HG02943 (cell line): ENCODE results near the gene PRKCA.

ENCODE experiments used
- ATAC-seq: cut with Tn5 transposase; IDR thresholded peaks from one replicate; pipeline ENCODE4 v1.9.1; 2021; ENCODE audit warnings: mild to moderate bottlenecking, low read depth, moderate library complexity; ENCODE audit not compliant: unreplicated experiment

PRKCA gene

DNA sequence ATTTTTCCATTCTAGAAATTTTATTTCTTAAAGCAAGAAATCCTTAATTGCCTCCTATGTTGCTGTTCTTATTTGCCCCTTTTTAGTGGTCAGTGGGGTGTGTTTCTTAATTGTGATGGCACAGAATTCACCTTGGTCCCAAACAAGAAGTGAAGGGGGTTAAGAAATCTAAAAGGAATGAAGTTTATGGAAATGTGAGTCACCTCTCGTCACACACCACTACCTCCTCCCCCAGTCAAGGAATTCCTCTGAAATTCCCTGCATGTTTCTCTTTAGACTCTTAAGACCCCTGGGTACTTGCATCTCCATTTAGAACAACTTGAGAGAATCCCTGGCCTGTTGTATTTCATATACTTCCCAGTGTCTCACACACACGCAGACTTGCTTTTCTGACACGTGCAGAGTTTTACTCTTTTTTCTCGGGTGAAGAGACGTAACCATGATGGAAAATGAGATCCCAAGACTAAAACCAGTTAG lies 247.4 kb downstream of the PRKCA start:
- ATAC-seq: no peak

- no peak for ATAC-seq
Observed at GRCh38 chr17:66551839-66552238, 249.4 kb downstream of the PRKCA start.

GRCh38 chr17:66552371-66552770 lies 250.0 kb downstream of the PRKCA start:
- no peak for ATAC-seq

DNA sequence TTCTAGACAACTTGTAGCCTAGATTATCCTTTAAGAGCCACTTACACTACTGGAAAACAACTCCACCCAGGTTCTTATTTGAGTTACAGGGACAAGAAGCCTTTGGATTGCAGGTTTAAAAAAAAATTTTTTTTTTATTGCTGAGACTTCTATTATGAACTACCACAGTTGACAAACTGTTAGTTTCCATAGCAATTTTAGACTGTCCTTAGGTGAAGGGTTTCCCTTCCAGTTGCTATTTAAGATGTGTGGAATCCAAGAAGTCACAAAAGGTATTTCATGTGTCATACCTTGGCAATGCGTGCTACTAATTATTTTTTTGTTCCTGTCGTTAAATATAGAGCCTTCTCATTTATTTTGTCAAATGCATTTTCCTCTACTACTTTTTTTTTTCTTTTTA lies 253.2 kb downstream of the PRKCA start:
- ATAC-seq: no peak

DNA sequence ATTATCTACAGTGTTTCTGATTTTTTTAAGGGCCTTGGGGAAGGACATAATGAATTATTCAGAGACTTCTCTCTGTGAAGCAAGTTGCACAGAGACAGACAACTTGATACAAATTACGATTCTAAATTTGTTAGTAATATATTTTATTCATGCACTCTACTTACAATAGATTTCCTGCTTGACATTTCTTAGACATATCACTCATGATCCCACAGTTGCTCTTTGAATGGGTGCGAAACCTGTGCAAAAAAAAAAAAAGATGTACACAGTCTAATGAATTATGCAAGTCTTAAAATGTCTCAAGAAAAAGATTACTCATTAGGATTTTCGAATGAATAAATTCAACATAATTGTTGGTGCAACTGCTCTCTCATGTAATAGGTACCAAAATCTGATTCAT lies 254.8 kb downstream of the PRKCA start:
- no peak for ATAC-seq

DNA sequence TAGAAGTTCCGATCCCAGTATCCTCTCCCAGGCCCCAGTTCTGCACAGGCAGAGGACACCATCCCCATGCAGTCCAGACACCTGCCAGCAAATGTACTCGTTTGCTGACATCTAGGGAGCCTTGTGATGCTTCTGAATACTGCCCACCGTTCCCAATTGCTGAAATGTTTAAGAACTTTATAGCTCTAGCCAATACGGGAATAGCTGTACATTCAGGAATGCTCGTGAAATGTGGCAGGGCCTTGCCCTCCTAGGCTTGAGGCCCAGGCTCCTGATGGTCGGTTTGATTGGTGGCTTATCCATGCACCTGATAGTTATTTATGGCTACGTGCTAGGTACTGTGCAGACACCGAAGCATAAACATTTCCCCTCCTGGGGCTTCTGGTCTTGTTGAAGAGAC lies 255.5 kb downstream of the PRKCA start:
- ATAC-seq: no peak

DNA sequence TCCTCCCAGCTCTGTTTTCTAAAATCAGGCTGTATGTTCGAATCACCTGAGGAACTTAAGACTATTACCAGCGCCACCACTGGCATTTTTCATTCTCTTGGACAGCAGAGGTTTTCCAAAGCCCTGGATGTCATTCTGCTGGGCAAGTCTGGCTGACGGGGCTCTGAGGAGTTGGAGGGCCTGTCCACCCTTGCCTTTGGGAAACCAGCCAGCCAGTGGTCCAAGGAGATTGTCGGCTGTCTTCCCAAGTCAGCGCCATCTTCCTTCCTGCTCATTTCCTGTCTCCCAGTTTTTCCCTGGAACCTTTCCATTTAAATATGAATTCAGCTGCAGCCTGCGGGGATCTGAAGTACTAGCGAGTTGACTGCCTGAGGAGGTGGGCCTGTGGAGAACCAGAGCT lies 258.3 kb downstream of the PRKCA start:
- no peak for ATAC-seq

DNA sequence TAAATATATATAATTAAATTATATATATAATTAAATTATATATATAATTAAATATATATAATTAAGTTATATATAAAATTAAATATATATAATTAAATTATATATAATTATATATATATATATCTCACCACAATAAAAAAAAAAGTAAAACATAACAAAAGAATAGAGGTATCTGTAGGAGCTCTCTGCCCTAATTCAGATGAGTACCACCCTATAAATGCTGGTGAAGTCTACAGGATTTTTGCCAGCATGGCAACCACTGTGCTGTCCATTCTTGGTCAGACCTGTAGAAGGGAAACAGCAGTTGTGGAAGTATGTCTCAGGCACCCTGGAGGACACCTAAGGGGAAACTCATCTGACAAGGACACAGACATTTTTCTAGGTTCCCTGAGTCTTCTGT lies 259.7 kb downstream of the PRKCA start:
- ATAC-seq: no peak

DNA sequence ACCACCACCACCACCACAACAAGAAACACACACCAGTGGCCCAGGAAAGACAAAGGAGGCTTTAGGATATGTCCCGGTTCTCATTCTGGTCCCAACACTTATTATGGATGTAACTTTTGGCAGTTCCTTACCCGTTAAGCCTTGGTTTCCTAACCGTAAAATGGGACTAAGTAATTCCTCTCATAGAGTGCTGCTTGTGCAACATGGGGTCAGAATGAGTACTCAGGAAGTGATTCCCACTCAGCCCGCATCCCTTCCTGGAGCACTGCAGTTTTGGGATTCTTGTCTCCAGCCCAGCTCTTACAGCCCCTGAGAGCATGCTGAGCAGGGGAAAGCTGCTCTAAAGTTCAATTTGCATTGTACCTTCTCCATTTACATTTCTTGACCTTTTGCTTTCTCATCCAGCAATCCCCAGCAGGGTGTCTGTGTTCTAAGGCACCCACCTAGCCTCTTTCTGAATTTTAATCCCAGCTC lies 262.6 kb downstream of the PRKCA start:
- ATAC-seq: no peak

DNA sequence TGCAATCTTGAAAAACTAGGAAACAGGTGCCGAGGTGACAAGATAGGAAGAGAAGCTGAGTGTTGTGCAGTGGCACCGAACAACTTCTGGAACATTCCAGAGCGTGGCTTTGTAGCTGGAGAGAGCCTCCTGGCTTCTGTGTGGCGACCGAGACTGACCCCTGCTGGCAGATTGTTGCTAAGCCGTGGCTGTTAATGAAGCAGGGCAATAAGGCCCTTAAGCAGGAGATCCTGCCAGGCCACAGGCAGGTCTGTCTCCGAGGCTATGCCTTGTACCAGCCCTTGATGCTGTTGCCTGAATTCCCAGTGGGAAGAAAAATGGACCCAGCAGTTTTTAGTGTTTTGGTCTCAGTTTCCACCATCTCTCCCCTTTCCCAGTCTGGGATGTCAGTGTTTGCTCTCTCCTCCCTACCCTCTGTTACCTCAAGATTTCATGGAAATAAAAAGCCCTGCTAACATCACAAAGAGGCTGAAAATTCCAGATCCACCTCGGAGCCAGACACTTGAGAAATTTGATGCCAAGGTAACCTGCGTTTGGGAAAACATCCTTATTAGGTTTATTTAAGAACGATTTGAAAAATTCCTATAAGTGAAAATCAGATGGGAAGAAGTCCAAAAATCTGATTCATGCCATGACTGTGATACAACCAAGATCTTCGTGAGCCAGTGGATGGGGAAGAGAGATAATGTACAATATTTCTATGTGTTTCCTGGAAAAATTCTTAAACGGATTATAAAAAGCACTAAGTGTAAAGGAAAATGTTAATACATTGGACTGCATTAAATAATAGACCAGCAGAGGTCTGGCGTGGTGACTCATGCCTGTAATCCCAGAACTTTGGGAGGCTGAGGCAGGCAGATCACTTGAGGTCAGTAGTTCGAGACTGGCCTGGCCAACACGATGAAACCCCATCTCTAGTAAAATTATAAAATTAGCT lies 265.1 kb downstream of the PRKCA start:
- peak; percentile 76 for ATAC-seq

GRCh38 chr17:66569572-66569971 lies 267.2 kb downstream of the PRKCA start:
- ATAC-seq: no peak

DNA sequence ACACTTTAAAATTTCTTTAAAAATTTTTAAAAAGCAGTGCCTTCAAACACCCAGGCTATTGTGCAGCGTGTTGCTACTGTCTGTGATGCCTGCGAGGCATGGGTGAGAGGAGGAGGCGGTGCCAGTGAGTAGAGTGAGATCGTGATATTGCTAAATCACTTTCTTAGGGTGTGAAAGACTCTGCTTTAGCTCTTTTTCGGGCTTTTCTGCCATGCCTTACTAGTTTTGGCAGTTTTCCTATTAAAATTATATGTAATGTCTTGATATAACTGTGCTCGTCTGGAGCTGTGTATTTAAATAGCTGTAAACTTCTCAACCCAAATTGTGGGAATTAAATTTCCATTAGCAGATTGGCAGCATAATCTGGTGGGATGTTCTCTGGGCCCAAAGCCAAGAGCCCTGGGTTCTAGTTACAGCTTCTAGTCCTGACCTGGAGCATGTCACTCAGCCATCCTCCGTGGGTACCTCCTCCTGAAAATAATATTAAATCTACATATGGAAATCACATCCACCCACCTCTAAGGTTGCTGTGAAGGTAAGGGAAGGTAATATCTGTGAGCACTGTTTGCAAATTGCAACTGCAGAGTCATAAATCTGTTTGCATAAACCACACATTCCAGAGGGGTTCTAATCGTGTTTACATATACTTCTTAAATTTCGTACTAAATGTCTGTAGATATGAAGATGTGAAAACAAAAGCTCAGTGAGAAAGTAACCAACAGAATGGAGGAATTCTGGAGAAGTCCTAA lies 268.2 kb downstream of the PRKCA start:
- no peak for ATAC-seq

DNA sequence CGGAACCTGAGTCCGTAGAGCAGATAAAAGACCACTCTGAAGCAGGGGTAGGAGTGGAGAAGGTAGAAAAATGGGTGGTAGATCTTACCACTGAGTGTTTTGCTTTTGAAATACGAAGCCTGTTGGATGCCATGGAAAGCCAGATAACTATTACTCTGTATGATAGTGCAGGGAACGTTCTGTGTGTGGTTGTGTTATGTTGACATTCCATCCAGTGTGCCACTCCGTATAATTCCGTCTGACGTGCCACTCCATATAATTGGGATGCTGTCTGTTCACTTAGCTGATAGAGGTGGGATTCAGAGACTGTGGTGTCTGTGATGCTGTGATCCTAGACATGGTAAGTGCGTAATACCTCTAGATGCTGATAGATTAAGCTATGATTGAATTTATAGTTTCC lies 269.3 kb downstream of the PRKCA start:
- ATAC-seq: no peak

DNA sequence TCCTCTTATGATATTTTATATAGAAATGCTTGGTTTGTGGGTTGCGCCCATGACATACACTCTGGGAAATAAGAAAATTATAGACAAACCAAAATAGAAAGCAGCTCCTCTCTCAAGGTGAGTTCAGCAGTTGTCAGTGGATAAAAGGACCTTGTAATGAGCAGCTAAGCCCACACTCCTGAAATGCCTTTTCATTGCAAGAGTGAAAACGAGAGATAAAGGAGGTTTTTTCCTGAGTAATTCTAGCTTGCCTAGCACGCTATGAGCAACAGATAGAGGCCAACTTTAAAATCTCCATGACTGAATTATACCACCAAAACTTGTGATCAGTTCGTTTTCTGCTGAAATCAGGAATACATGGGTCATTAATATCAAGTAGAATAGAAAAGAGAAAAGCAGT lies 270.7 kb downstream of the PRKCA start:
- no peak for ATAC-seq

- no peak for ATAC-seq
Observed at GRCh38 chr17:66574123-66574522, 271.7 kb downstream of the PRKCA start.

DNA sequence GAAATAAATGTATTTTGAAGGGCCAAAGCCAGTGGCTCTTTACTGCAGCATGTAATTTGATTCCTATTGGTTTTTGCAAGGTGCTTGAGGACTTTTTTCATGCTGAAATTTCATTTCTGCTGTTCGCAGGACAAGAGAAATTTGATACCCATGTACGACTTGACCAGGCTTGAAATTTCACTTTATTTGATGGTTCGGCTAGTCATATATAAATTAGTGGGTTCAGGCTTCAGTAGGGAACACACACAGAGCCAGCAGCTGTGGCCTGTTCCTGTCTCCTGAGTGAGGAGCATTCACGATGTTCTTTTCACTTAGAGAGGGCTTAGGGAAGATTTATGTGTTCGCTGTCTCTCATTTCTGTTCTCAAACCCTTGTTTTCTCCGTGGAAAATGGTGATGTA lies 274.1 kb downstream of the PRKCA start:
- ATAC-seq: no peak

DNA sequence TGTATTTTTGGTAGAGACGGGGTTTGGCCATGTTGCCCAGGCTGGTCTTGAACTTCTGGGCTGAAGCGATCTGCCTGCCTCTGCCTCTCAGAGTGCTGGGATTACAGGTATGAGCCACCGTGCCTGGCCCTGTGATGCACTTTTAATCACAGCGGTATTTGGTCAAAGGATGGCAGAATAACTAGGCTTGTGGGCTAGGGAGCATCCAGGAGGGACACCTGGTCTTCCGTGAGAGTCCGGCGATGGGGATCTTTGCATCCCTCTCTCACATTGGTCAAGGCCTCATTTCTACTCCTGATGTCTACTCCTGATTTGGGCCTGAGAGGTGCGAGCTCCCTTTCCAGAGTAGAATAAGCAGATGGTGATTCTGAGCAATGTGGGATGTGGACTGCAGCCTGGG lies 274.6 kb downstream of the PRKCA start:
- ATAC-seq: no peak

GRCh38 chr17:66578781-66579489 lies 276.5 kb downstream of the PRKCA start:
- no peak for ATAC-seq

DNA sequence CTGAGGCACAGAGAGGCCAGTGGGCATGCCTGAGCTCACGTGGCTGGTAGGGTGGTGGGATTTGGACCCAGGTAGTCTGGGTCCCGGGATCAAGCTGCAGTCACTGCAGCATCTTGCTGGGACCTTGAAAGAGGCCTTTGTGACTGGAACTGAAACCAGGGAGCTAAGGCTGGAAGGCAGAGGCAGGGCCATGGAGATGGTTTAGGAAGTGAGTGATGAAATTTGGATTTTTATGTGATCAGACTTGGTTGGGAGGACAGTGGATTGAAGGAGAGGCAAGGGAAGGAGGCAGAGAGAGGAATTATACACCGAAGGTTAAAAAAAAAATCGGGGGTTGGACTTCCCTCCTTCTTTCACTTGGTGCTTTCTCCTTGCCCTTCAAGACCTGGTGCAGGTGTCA lies 277.1 kb downstream of the PRKCA start:
- ATAC-seq: no peak

DNA sequence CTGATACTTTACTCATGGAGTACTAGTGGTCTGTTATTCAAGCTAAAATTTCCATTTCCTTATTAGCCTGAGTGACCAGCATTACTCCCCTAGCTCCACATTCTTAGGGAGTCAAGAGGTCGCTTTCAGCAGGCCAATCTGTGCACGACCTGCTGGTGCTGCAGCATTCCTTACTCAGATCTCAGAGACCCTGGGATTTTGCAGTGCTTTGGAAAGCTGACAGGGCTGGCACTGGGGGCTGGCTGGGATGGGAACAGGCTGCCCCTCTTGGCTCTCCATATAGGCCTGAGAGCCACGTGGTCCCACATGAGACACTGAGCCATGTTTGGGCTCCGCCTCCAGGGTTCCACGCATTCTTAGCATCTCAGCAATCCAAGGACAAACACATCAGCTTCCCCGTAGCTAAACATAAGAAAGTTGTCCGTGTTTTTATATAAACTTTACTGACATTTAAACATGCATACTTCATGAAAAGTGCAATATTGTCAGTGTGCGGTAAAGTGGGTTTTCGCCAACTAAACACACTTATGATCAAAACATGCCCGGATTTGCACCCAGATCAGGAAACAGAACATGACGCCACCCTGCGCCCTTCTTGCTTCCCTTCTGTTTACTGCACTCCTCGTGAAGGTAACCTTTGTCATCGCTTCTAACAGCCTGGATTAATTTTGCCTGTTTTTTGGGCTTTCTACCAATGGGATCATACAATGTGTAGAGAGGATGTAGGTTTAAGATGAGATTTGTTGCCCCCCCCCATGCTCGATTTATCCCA lies 278.0 kb downstream of the PRKCA start:
- ATAC-seq: no peak
